ENCODE results near the gene AOPEP. TPM values are rescaled to one million over a fixed set of nuclear protein-coding genes. Genes with fewer than 3 reads are reported as not detected.
A peak's percentile ranks its signal among the peaks of the same experiment; 100 is the strongest.

Gene AOPEP
- total RNA-seq, 1 experiment from 2014 or later, result 32.4 TPM

DNA sequence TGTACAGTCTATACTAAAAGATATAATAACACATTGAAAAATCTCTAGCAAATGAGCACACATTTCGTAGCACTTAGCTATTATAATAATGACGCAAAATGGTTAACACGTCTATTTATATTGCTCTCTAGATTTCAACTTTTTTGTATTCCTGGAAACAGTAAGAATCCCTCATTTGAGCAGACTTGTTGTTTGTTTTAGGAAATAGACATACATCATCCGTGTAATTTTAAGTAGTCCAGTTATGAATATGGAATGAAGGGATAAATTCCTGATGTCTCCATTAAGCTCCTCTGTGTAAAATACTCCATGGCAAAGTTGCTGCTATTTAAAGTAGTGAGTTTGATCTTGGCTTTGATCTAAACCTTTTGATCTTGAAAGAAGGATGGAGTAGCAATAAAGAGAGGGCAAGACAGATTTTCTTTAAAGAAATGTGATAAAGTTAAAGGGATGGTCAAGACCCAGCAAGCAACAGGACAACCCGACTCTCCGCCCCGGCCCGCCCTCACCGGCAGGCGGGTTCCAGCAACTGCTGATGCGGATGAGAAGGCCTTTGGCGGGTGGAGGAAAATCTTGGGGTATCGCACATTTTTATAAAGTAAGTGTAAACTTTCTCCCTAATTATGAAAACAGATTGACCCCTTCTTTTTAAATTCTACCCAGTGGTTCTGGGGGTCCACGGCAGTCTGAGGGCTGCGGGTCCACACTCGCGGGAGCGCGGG, 277.4 kb downstream of the AOPEP start:
- Mint-ChIP-seq H3K9me3 (ENCODE audit: unreplicated experiment) (no peaks in the 10 kb centered on the region), H3K4me3 (ENCODE audit: unreplicated experiment) (peak overlapping the region; percentile 85), H3K4me1 (ENCODE audit: insufficient read depth, unreplicated experiment) (peaks cover 34% of the 10 kb centered on the region), H3K27ac (ENCODE audit: low read depth, unreplicated experiment) (peak overlapping the region; percentile 35), H3K27me3 (ENCODE audit: insufficient read depth, unreplicated experiment) (no peaks in the 10 kb centered on the region), H3K36me3 (ENCODE audit: insufficient read depth, unreplicated experiment) (peaks cover 33% of the 10 kb centered on the region)
- intact Hi-C loops (cut with micrococcal nuclease), result no loop called here
- TF ChIP-seq, protein P1, sequence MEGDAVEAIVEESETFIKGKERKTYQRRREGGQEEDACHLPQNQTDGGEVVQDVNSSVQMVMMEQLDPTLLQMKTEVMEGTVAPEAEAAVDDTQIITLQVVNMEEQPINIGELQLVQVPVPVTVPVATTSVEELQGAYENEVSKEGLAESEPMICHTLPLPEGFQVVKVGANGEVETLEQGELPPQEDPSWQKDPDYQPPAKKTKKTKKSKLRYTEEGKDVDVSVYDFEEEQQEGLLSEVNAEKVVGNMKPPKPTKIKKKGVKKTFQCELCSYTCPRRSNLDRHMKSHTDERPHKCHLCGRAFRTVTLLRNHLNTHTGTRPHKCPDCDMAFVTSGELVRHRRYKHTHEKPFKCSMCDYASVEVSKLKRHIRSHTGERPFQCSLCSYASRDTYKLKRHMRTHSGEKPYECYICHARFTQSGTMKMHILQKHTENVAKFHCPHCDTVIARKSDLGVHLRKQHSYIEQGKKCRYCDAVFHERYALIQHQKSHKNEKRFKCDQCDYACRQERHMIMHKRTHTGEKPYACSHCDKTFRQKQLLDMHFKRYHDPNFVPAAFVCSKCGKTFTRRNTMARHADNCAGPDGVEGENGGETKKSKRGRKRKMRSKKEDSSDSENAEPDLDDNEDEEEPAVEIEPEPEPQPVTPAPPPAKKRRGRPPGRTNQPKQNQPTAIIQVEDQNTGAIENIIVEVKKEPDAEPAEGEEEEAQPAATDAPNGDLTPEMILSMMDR (IDR thresholded peaks at IDR 0.05; ENCODE audit: unreplicated experiment), result no peak
- BruUV-seq (replicated peaks), result TSS peak; percentile 39
- peak; percentile 57 for DNase-seq (ENCODE audit: unreplicated experiment)
- POLR2A ChIA-PET, result interaction anchor here (0.6 to 2.1 kb wide), 22 partner anchors 10 to 220 kb away, joined by 3 to 14 read pairs (median 4); no protein-coding TSS in a partner anchor
- CTCF ChIA-PET, result interaction anchor here (0.7 to 1.7 kb wide), 8 partner anchors 51 to 222 kb away, joined by 3 to 5 read pairs (median 4); no protein-coding TSS in a partner anchor

DNA sequence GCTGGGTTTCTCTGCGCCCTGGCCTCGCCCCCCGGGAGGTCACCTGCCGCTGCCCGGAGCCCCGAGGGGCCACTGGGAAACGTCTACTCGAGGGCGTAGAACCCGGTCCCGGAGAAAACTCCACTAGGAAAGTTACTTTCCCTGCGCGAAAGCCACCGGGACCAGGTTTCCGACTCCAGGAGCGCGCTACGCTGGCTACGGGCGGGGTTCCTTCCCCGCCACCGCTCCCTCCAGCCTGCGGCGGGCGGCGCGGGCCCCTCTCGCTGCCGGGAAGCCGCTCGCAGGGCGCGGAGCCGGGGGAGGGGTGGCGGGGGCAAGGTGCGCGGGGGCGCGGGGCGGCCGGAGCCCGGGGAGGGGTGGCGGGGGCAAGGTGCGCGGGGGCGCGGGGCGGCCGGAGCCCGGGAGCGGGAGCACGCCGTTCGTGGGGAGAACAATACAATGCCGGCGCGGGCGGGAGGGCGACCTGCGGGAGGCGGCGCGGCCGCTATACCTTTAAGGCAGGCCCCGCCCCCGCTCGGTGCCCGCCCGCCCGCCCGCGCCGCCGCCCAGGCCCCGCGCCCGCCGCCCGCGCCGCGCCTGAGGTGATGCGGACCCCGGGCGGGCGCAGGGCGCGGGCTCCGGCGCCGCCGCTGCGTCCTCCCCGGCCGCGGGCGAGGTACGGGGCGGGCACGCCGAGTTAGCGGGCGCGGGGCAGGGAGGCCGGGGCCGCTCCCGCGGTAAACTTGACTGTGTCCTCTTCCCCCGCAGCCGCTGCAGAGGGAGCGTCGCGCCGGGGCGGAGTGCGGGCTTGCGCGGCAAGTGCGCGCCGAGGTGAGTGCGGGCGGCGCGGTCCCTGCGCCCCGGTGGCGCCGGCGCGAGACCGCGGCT, 278.1 kb downstream of the AOPEP start:
- Mint-ChIP-seq H3K27me3 (ENCODE audit: insufficient read depth, unreplicated experiment) (no peaks in the 10 kb centered on the region), H3K9me3 (ENCODE audit: unreplicated experiment) (no peaks in the 10 kb centered on the region), H3K27ac (ENCODE audit: low read depth, unreplicated experiment) (peak overlapping the region; percentile 97), H3K4me3 (ENCODE audit: unreplicated experiment) (peak overlapping the region; percentile 85), H3K36me3 (ENCODE audit: insufficient read depth, unreplicated experiment) (peaks cover 41% of the 10 kb centered on the region), H3K4me1 (ENCODE audit: insufficient read depth, unreplicated experiment) (peaks cover 35% of the 10 kb centered on the region)
- POLR2A ChIA-PET, result interaction anchor here (0.6 to 1.3 kb wide), 10 partner anchors 13 to 199 kb away, joined by 3 to 12 read pairs (median 4); no protein-coding TSS in a partner anchor
- peak; percentile 51 for DNase-seq (ENCODE audit: unreplicated experiment)
- intact Hi-C loops (cut with micrococcal nuclease), result loop anchor here (5.0 kb wide), 1 partner anchor 103 kb away; no protein-coding TSS in a partner anchor
- TF ChIP-seq, protein P1 (IDR thresholded peaks at IDR 0.05; ENCODE audit: unreplicated experiment), result no peak
- CTCF ChIA-PET, result interaction anchor here (1.7 kb wide), 1 partner anchor 55 kb away, joined by 4 read pairs; no protein-coding TSS in a partner anchor
- no TSS peak for BruUV-seq (replicated peaks)

DNA sequence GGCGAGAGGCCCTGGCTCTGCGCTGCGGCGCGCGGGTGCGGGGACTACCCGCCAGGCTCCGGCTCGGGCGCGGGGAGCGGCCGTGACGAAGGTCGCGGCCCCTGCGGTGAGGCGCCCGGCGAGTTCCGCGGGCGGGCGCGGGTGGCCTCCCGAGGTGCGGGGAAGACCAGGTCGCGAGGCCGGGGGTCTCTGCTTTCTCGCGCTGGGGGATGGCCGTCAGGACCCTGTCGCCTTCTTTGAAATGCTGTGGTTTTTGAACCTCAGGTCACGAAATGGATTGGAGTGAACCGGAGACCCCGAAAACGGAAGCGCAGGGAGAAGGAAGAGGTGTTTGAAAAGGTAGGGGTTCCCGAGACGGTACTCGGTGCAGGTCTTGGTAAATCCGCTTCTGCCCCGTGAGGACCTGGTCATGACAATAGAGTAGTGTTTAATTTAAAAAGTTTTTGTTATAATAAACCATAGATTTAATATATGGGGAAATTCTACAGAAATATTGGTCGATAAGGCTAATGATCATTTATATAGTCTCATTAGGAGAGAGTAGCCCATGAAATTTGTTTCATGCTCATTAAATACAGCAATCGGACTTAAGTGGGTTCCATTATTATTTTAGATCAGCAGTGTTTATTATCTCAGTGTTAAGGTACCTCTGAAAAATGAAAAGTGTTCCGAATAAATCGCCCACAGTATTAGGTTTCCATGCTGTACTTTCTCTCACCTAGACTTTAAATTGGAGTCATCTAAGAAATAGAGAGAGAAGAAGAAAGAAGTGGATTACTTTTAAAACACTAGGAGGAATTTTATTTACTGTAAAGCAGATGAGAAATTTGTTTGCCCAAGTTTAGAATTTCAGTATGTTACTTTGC, 279.0 kb downstream of the AOPEP start:
- H3K27me3 Mint-ChIP-seq (ENCODE audit: insufficient read depth, unreplicated experiment), result no peaks in the 10 kb centered on the region
- TSS peak; percentile 39 for BruUV-seq (replicated peaks)
- H3K4me1 Mint-ChIP-seq (ENCODE audit: insufficient read depth, unreplicated experiment), result peaks cover 35% of the 10 kb centered on the region
- H3K4me3 Mint-ChIP-seq (ENCODE audit: unreplicated experiment), result peak overlapping the region; percentile 85
- no peaks in the 10 kb centered on the region for H3K9me3 Mint-ChIP-seq (ENCODE audit: unreplicated experiment)
- ChIA-PET POLR2A (interaction anchor here (0.8 to 6.1 kb wide), 13 partner anchors 13 to 225 kb away, joined by 3 to 137 read pairs (median 25); no protein-coding TSS in a partner anchor), CTCF (interaction anchor here (0.7 to 3.7 kb wide), 4 partner anchors 11 to 222 kb away, joined by 4 to 25 read pairs (median 7); no protein-coding TSS in a partner anchor)
- intact Hi-C loops (cut with micrococcal nuclease), result loop anchor here (1.0 to 5.0 kb wide), 5 partner anchors 83 to 222 kb away; no protein-coding TSS in a partner anchor
- peak; percentile 44 for DNase-seq (ENCODE audit: unreplicated experiment)
- TF ChIP-seq, protein P1 (IDR thresholded peaks at IDR 0.05; ENCODE audit: unreplicated experiment), result no peak
- peaks cover 44% of the 10 kb centered on the region for H3K36me3 Mint-ChIP-seq (ENCODE audit: insufficient read depth, unreplicated experiment)
- H3K27ac Mint-ChIP-seq (ENCODE audit: low read depth, unreplicated experiment), result peak overlapping the region; percentile 97

Measured in MCF 10A (cell line).